Stimulated activated CD4-positive, alpha-beta T cell treated with anti-CD3 and anti-CD28 coated beads, TNF-alpha, amount 100 ng/mL, for 4 hours (primary cell): Measurements from ENCODE around the gene TBATA.

ENCODE experiments used
- DNase-seq, 3 experiments: peaks; one replicate each; pipeline ENCODE4 v3.0.0-alpha.2; 2020; ENCODE audit warnings: low read depth in 3 of 3

Gene TBATA

DNA sequence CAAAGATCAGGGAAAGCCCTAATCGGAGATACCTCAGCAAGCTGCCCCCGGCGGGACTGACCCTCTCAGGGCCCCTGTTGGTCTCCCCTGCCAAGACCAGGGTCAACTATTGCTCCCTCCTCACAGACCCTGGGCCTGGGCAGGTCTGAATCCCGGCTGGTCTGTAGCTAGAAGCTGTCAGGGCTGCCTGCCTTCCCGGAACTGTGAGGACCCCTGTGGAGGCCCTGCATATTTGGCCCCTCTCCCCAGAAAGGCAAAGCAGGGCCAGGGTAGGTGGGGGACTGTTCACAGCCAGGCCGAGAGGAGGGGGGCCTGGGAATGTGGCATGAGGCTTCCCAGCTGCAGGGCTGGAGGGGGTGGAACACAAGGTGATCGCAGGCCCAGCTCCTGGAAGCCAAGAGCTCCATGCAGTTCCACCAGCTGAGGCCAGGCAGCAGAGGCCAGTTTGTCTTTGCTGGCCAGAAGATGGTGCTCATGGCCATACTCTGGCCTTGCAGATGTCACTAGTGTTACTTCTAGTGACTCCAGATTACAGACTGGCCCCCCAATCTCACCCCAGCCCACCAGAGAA lies 24.1 kb downstream of the TBATA start:
- DNase-seq: no peak

DNA sequence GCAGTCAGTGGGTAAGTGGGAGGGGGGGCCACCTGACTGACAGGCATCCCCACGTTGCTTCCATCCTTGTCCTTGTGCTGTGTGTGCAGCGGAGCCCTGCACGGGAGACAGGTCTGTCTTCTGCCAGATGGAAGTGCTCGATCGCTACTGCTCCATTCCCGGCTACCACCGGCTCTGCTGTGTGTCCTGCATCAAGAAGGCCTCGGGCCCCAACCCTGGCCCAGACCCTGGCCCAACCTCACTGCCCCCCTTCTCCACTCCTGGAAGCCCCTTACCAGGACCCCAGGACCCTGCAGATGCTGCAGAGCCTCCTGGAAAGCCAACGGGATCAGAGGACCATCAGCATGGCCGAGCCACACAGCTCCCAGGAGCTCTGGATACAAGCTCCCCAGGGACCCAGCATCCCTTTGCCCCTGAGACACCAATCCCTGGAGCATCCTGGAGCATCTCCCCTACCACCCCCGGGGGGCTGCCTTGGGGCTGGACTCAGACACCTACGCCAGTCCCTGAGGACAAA lies 24.8 kb downstream of the TBATA start:
- no peak for DNase-seq

GRCh38 chr10:70759781-70760180 lies 25.4 kb downstream of the TBATA start:
- no peak for DNase-seq

DNA sequence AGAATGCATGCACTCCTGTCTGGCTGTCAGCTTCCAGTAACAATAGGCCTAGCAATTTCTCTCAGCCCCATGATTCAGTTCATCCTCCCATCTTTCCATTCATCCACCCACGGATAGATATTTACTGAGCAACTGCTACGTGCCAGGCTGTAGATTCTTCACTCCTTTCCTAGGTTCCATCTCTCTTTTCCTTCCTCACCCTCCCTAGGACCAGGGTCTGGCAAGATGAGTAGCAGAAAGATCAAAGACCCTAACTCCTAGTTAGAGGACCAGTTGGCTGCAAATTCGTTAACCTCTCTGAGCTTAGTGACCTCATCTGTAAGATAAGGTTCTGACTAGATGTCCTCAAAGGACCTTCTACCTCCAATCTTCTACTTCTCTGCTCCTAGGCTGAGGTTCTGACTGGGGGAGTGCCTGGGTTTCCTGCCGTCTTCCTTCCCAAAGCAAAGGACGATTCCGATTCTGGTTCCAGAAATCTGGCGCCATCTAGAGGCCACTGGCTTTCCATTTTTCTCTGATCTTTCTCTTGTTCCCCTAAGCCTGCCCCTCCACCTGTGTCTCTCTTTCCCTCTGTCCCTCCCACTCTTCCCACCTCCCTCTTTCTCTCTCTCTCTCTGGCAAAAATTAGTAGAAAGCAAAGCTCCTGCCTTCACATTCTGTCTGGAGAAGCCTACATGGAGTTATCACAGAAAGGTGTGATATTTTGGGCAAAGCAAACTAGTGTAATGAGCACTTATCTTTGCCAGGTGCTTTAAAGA lies 26.2 kb downstream of the TBATA start:
- DNase-seq: peak; percentile 21 to 51 (median 23)

- DNase-seq: no peak
These were observed 27.3 kb downstream of the TBATA start for GRCh38 chr10:70757856-70758255.

- no peak for DNase-seq
These were observed 28.3 kb downstream of the TBATA start for GRCh38 chr10:70756700-70757360.

DNA sequence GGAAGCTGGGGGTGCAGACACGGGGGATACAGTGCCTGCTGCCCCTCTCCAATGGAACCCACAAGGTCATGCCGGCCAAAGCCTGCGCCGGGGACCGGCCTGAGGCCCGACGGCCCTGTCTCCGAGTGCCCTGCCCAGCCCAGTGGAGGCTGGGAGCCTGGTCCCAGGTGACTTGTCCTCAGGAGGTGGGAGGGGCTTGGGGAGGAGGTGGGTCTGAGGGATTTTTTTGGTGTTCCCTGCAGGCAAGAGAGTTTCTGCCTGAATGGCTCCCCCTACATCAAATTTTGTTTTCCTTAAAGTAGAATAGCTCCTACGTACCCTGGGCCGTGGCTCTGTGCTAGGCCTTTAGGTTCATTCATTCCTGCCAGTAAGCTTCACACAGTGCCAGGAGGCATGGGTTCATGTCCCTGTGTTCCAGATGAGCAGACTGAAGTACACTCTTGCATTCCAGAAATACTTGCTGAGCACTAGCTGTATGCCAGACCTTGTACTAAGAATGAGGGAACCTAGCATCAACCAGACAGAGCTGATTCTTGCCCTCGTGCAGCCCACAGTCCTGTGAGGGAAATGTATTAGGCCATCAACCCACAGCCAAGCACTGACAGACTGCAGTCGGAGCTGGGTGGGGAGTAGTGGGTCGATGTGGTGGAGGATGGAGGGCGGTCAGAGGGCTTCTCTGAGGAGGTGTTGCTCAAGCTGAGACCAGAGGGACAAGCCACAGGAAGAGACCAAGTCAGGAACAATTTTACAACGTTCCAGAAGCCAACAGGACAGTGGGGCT lies 31.1 kb downstream of the TBATA start:
- DNase-seq: no peak

DNA sequence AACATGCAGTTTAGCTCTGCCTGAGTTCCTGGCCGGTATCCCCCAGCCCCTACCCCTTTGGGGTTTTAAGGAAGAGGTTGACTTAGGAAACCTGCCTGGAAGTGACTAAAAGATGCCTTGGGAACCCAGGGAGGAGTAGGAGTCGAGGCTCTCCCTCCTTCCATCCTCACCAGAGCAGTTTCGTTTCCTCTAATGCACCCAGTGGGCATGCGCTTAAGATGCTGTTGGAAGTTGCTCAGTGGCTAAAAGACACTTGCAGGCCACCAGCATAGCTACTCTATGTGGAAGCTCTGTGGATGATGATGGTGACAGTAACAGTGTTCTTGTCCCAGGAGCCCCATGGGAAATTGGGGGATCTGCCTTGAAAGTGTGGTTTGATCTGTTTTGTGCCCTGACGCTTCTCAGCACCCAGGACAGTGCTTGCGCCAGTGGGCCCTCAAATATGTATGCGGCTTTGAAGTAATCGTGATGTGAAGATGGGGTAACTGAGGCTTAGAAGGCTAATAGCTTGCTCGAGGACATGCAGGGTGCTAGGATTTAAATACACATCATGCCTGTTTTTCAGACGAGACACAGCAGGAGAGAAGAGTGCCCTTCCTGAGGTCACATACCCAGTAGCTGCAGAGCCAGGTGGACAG lies 32.0 kb downstream of the TBATA start:
- no peak for DNase-seq

DNA sequence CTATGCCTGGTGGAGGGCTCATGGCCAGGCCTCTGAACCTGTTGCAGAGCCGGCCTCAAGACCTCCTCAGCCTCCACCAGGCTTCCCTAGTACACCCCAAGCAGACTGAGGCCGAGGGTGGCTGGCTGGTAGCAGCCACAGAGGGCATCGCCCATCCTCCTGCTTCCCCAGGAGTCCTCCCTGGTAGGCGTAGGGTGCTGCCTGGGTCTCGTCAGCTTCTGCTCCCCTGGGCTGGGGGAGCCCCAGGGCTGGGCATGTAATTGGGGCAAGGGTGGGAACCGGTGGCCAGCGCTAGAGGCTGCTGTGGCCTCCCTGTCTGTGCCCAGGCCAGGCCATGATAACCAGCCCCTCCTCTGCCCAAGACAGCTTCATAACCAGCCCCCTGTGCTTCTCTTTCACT lies 32.6 kb downstream of the TBATA start:
- no peak for DNase-seq

- no peak for DNase-seq
These were observed 33.2 kb downstream of the TBATA start for GRCh38 chr10:70751991-70752390.

DNA sequence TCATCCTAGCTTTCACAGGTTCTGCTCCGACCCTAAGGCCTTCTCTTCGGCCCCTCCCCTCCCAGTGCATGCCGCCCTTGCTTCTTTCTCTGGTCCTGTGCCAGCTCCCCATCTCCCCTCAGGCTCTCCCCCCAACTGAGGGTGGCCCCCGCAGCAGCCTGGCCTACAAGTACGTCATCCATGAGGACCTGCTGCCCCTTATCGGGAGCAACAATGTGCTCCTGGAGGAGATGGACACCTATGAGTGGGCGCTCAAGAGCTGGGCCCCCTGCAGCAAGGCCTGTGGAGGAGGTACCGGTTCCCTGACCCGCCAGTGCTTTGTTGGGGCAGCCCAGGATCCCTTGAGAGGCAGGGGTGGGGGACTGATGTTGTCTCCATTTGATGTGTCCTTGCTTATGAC lies 33.8 kb downstream of the TBATA start:
- DNase-seq: no peak

DNA sequence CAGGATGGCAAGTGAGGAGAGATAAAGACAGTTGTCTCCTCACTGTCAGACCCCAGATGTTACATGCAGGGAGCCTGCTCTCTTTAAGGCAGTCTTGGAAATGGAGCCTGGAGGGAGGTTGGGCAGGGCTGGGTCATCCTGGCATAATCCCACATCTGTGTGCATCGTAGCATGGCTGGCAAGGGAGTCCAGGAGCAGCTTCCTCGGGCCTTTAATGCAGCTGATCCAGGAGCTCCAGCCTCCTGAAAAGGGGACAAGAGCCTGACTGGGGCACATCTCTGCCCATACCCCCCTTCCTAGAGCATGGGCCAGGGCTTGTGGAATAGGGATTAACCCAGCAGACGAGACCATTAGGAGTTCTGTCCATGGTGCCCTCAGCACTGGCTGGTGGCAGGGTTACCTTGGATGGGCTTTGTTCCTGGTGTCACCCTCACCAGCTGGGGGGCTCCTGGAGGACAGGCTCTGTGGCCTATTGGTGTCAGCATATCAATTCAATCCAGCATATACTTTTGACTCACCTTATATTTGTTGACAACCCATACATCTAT lies 34.9 kb downstream of the TBATA start:
- no peak for DNase-seq

- DNase-seq: no peak
These were observed 35.4 kb downstream of the TBATA start for GRCh38 chr10:70749756-70750155.

GRCh38 chr10:70748801-70749573 lies 36.2 kb downstream of the TBATA start:
- DNase-seq: no peak

GRCh38 chr10:70748305-70748704 lies 36.9 kb downstream of the TBATA start:
- DNase-seq: no peak

GRCh38 chr10:70747192-70747965 lies 37.8 kb downstream of the TBATA start:
- no peak for DNase-seq

GRCh38 chr10:70745555-70745954 lies 39.6 kb downstream of the TBATA start:
- DNase-seq: no peak

DNA sequence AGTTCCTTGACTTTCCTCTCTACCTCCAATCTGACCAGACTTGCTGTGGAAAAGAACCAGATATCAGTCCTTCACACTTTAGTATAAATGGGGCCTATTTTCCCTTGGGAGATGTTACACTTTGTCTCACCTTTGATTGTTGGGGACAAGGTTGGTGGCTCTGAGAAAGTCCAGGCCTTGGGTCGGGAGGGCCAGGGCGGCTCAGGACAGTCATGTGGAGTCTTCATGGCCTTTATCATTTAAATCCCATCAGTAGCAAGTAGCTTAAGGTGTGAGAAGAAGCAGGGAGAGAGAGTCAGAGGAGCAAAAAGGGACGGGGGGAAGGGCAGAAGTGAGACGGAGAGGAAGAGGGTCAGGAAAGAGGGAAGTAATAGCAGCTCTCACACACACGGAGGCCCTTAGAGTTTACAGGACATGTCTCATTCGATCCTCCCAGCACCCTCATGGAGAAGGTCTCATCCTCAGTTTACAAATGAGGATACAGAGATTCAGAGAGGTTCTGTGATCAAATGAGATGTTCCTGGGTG lies 40.5 kb downstream of the TBATA start:
- DNase-seq: no peak

DNA sequence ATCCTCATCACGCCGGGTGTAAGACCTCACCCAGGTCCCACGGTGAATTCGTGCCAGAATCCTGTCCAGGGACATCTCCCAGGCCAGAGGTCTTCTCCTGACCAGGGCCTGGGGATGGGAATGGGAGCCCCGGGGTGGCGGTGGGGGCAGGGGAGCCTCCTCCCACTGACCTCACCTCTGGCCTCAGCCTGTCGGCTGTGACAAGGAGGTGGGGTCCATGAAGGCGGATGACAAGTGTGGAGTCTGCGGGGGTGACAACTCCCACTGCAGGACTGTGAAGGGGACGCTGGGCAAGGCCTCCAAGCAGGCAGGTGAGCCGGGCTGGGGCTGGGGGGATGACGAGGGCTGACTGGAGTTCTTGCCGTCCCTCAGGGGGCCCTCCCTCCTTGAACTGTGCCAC lies 41.3 kb downstream of the TBATA start:
- no peak for DNase-seq

DNA sequence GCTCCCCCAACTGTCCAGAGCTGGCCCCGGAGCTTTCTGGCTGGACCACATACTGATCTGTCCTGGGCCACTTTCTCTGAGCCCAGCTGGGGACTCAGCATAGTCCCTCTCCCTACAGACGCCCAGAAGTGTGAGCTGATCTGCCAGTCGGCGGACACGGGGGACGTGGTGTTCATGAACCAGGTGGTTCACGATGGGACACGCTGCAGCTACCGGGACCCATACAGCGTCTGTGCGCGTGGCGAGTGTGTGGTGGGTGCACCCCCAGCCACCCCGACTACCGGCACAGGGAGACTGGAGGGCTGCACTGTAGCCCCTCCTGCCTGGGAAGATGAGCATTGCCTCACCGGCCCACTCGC lies 41.8 kb downstream of the TBATA start:
- DNase-seq: no peak
